Endodermal cell (in vitro differentiated cells): ENCODE results near the gene CCDC185. TPM values are rescaled to one million over a fixed set of nuclear protein-coding genes. Genes with fewer than 3 reads are reported as not detected.

Experiments used
- DNase-seq: peaks from one replicate; pipeline ENCODE4 v3.0.0-alpha.2; 2017
- H3K27ac ChIP-seq: 2 replicates; pipeline ENCODE4 v1.5.1; 2013; ENCODE audit warnings: mild to moderate bottlenecking, low read depth, low read length, moderate library complexity
- H3K27me3 ChIP-seq: 2 replicates; pipeline ENCODE4 v1.6.1; 2013; ENCODE audit warnings: mild to moderate bottlenecking, low read length, moderate library complexity; ENCODE audit not compliant: insufficient read depth, control insufficient read depth, poor library complexity, severe bottlenecking
- H3K36me3 ChIP-seq: 2 replicates; pipeline ENCODE4 v1.7.0; 2013; ENCODE audit warnings: mild to moderate bottlenecking, low read length, moderate library complexity; ENCODE audit not compliant: control insufficient read depth, insufficient read depth
- H3K4me1 ChIP-seq: one replicate; pipeline ENCODE4 v1.7.0; 2013; ENCODE audit warnings: low read length; ENCODE audit not compliant: control insufficient read depth, insufficient read depth
- H3K4me3 ChIP-seq: 2 replicates; pipeline ENCODE4 v1.5.1; 2013; ENCODE audit warnings: mild to moderate bottlenecking, low read length, moderate library complexity
- H3K9ac ChIP-seq: 2 replicates; pipeline ENCODE4 v1.6.1; 2013; ENCODE audit warnings: mild to moderate bottlenecking, low read length, moderate library complexity; ENCODE audit not compliant: poor library complexity, severe bottlenecking; ENCODE audit errors: extremely low read depth
- H3K9me3 ChIP-seq: 2 replicates; pipeline ENCODE4 v1.6.1; 2013; ENCODE audit warnings: mild to moderate bottlenecking, low read length, moderate library complexity; ENCODE audit not compliant: control insufficient read depth
- H3K27ac Mint-ChIP-seq: 2 replicates; pipeline ENCODE4 v1.8.0; 2020; ENCODE audit warnings: mixed read lengths
- H3K27me3 Mint-ChIP-seq: 2 replicates; pipeline ENCODE4 v1.8.0; 2021; ENCODE audit warnings: mild to moderate bottlenecking, mixed read lengths; ENCODE audit not compliant: insufficient read depth
- H3K36me3 Mint-ChIP-seq: 2 replicates; pipeline ENCODE4 v1.8.0; 2020; ENCODE audit warnings: low read depth, mixed read lengths
- H3K4me1 Mint-ChIP-seq: 2 replicates; pipeline ENCODE4 v1.8.0; 2020; ENCODE audit warnings: mixed read lengths
- H3K4me3 Mint-ChIP-seq: 2 replicates; pipeline ENCODE4 v1.8.0; 2020; ENCODE audit warnings: mild to moderate bottlenecking, moderate library complexity, mixed read lengths
- H3K9me3 Mint-ChIP-seq: 2 replicates; pipeline ENCODE4 v1.8.0; 2020; ENCODE audit warnings: mild to moderate bottlenecking, mixed read lengths
- CTCF ChIP-seq: fragments of 200-600 bp; sonication (generic); conservative IDR thresholded peaks from 2 replicates; pipeline ENCODE4 v1.5.0; 2021; ENCODE audit warnings: antibody characterized with exemption, mild to moderate bottlenecking
- WGBS, 2 experiments: methylation state at CpG; one replicate each; pipeline versions ENCODE4 v1.1.5 to v1.1.7; 2013; ENCODE audit warnings: missing lambda C conversion rate in 2 of 2, mixed read lengths in 1 of 2; ENCODE audit not compliant: insufficient coverage in 1 of 2, insufficient read length in 1 of 2; 5-methylcytosine and 5-hydroxymethylcytosine counted together
- total RNA-seq, 2 donors: library from RNA; stranded (reverse); fragmentation: NEBNext Ultra II Directional in 1 of 2; extraction: Animal tissue kit (Norgen Biotek cat#: 25700) in 1 of 2; gene quantifications; 2 replicates in 1 of 2; 3 replicates in 1 of 2; pipeline ENCODE4 v1.2.1, GENCODE V29; 2021

CCDC185 gene
- total RNA-seq, 2 donors from 2014 or later, result not detected

GRCh38 chr1:223413216-223413615 lies 20.0 kb downstream of the CCDC185 start:
- no peak overlapping the region for H3K4me3 Mint-ChIP-seq
- WGBS, 2 experiments, result 94 to 100% methylated on average over 1 of the region's 2 CpGs
- peaks cover 2% of the 10 kb centered on the region for H3K27me3 Mint-ChIP-seq
- H3K9ac ChIP-seq, result no peak overlapping the region
- peaks cover 8% of the 10 kb centered on the region for H3K4me1 Mint-ChIP-seq
- no peak for TF ChIP-seq CTCF
- no peak for DNase-seq
- peaks cover under 1% of the 10 kb centered on the region for H3K4me1 ChIP-seq
- no peaks in the 10 kb centered on the region for H3K36me3 Mint-ChIP-seq
- H3K4me3 ChIP-seq, result no peak overlapping the region
- H3K27ac ChIP-seq, result no peak overlapping the region
- no peaks in the 10 kb centered on the region for H3K9me3 ChIP-seq
- H3K27me3 ChIP-seq, result no peaks in the 10 kb centered on the region
- no peak overlapping the region for H3K27ac Mint-ChIP-seq
- H3K36me3 ChIP-seq, result no peaks in the 10 kb centered on the region
- H3K9me3 Mint-ChIP-seq, result peaks cover 2% of the 10 kb centered on the region

DNA sequence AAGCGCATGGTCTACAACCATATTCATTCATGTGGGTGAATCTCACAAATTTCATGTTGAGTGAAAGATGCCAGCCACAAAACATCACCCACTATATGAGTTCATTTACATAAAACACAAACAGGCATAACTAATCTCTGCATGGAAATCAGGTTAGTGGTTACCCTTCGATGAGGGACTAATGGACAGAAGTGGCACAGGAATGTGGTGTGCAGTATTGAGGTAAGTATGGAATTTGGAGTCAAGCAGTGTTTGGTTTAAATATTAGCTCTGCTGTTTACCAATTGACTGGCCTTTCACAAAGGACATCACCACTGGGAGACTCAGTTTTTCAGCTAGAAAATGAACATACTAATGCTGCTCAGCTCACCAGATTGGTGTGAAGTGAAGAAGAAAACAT lies 24.2 kb downstream of the CCDC185 start:
- Histone ChIP-seq H3K9ac (no peak overlapping the region), H3K36me3 (no peaks in the 10 kb centered on the region), H3K4me1 (peaks cover 8% of the 10 kb centered on the region), H3K27ac (no peak overlapping the region), H3K27me3 (no peaks in the 10 kb centered on the region), H3K9me3 (no peaks in the 10 kb centered on the region), H3K4me3 (no peak overlapping the region)
- 100% methylated on average over 1 of the region's 2 CpGs; no CpG with 5 or more reads in 1 of the 2 experiments for WGBS, 2 experiments
- no peak for DNase-seq
- H3K9me3 Mint-ChIP-seq, result no peaks in the 10 kb centered on the region
- H3K4me1 Mint-ChIP-seq, result peaks cover 29% of the 10 kb centered on the region
- no peaks in the 10 kb centered on the region for H3K36me3 Mint-ChIP-seq
- no peak overlapping the region for H3K4me3 Mint-ChIP-seq
- H3K27ac Mint-ChIP-seq, result no peak overlapping the region
- no peak for TF ChIP-seq CTCF
- no peaks in the 10 kb centered on the region for H3K27me3 Mint-ChIP-seq

DNA sequence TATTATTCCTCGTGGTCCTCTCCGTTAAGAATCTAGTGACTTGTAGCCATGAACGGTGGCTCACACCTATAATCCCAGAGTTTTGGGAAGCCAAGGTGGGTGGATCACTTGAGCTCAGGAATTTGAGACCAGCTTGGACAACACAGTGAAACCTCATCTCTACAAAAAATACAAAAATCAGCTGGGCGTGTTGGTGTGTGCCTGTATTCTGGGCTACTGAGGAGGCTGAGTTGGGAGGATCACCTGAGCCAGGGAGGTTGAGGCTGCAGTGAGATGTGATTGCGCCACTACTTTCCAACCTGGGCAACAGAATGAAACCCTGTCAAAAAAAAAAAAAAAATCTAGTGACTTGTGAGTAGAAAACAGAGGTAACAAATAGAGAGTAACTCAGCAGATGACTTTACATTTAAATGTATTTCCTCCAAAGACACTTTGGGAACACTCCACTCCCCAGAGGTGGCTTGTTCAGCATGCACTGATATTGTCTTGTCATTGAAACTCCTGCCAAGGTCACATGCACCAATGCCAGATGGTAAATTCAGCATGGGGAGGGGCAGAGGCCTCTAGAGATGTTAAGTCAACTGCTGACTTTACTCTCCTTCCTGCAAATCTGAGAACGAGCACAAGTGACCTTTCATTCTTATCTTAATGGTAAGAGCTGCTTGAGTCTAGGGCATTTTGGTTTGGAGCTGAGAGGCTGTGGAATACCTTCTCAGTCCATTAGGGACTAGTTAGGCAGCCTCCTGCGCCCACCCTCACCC lies 24.9 kb downstream of the CCDC185 start:
- Histone ChIP-seq H3K4me1 (peaks cover 13% of the 10 kb centered on the region), H3K9ac (no peak overlapping the region), H3K9me3 (no peaks in the 10 kb centered on the region), H3K4me3 (no peak overlapping the region), H3K27ac (no peak overlapping the region), H3K36me3 (no peaks in the 10 kb centered on the region), H3K27me3 (no peaks in the 10 kb centered on the region)
- Mint-ChIP-seq H3K4me3 (no peak overlapping the region), H3K36me3 (no peaks in the 10 kb centered on the region), H3K27ac (no peak overlapping the region), H3K9me3 (no peaks in the 10 kb centered on the region), H3K4me1 (peaks cover 35% of the 10 kb centered on the region), H3K27me3 (no peaks in the 10 kb centered on the region)
- 84 to 100% methylated on average over 4 to 7 of the region's 7 CpGs for WGBS, 2 experiments
- TF ChIP-seq CTCF, result no peak
- DNase-seq, result peak; percentile 60
